H1 (cell line): ENCODE data around the gene CSDE1. TPM values are rescaled to one million over a fixed set of nuclear protein-coding genes. Genes with fewer than 3 reads are reported as not detected.

Source experiments
- CTCF ChIA-PET: fragments of 300-600 bp; sonication (Branson Sonifier 250); formaldehyde crosslinking; loops from one replicate; lab custom pipeline; 2021; ENCODE audit not compliant: partially characterized antibody; lab: Charles Lee
- POLR2A ChIA-PET: fragments of 300-600 bp; sonication (Branson Sonifier 250); formaldehyde crosslinking; loops from one replicate; lab custom pipeline; 2021; ENCODE audit warnings: inconsistent platforms; ENCODE audit not compliant: partially characterized antibody; lab: Charles Lee
- DNase-seq, 2 experiments: peaks; one replicate each; pipeline versions ENCODE4 v3.0.0 to v3.0.0-alpha.2; 2010 to 2022; ENCODE audit warnings: low spot score in 2 of 2, low read depth in 1 of 2, mixed read lengths in 1 of 2
- FAIRE-seq: peaks from 2 replicates; lab custom pipeline; 2011; peaks lifted over from hg19 to GRCh38; lab: Jason Lieb, UNC
- H2AFZ ChIP-seq: 2 replicates; pipeline ENCODE4 v1.8.1; 2012; ENCODE audit warnings: low read length, inconsistent platforms
- H2AK5ac ChIP-seq: 2 replicates; pipeline ENCODE4 v1.6.1; 2013; ENCODE audit warnings: low read depth, low read length
- H2BK120ac ChIP-seq: replicated peaks from 2 replicates; pipeline ENCODE3; 2013; ENCODE audit warnings: low read depth, low read length, inconsistent platforms
- H2BK12ac ChIP-seq: 2 replicates; pipeline ENCODE4 v1.6.1; 2013; ENCODE audit warnings: low read depth, low read length
- H2BK15ac ChIP-seq: 2 replicates; pipeline ENCODE4 v1.6.1; 2013; ENCODE audit warnings: low read length
- H2BK20ac ChIP-seq: 2 replicates; pipeline ENCODE4 v1.6.1; 2013; ENCODE audit warnings: low read length
- H2BK5ac ChIP-seq: 2 replicates; pipeline ENCODE4 v1.6.1; 2013; ENCODE audit warnings: low read depth, low read length
- H3K14ac ChIP-seq: 2 replicates; pipeline ENCODE4 v1.6.1; 2013; ENCODE audit warnings: inconsistent platforms; ENCODE audit not compliant: insufficient read length
- H3K18ac ChIP-seq: 2 replicates; pipeline ENCODE4 v1.6.1; 2013; ENCODE audit warnings: low read length; ENCODE audit errors: extremely low read depth
- H3K23ac ChIP-seq: 2 replicates; pipeline ENCODE4 v1.6.1; 2013; ENCODE audit warnings: inconsistent platforms; ENCODE audit not compliant: insufficient read length
- H3K23me2 ChIP-seq: 2 replicates; pipeline ENCODE4 v1.6.1; 2013; ENCODE audit warnings: low read depth, low read length
- H3K27ac ChIP-seq: 2 replicates; pipeline ENCODE4 v1.6.1; 2011; ENCODE audit warnings: low read depth, low read length, inconsistent platforms
- H3K27me3 ChIP-seq, 4 experiments: replicated peaks in 1 of 4; 1 replicate in 1 of 4; 2 replicates in 3 of 4; pipeline versions ENCODE4 v1.6.1 to v1.8.1; 2011 to 2013; ENCODE audit warnings: low read length in 3 of 4, mild to moderate bottlenecking in 3 of 4, inconsistent platforms in 2 of 4, mixed read lengths in 2 of 4, moderate library complexity in 1 of 4; ENCODE audit not compliant: control insufficient read depth in 3 of 4, insufficient read depth in 3 of 4; ENCODE audit errors: extremely low read depth in 1 of 4
- H3K36me3 ChIP-seq, 4 experiments: 2 replicates each; pipeline versions ENCODE4 v1.6.1 to v1.8.1; 2011 to 2013; ENCODE audit warnings: mild to moderate bottlenecking in 4 of 4, low read length in 3 of 4, moderate library complexity in 2 of 4, control low read depth in 1 of 4, inconsistent platforms in 1 of 4; ENCODE audit not compliant: insufficient read depth in 4 of 4, control insufficient read depth in 2 of 4
- H3K4ac ChIP-seq: replicated peaks from 2 replicates; pipeline ENCODE3; 2013; ENCODE audit warnings: low read length, low read depth, mixed read lengths, inconsistent platforms; ENCODE audit not compliant: insufficient read length
- H3K4me1 ChIP-seq, 4 experiments: replicated peaks in 1 of 4; 1 replicate in 1 of 4; 2 replicates in 3 of 4; pipeline versions ENCODE4 v1.6.1 to v1.8.1; 2011 to 2013; ENCODE audit warnings: low read length in 3 of 4, inconsistent platforms in 2 of 4, mixed read lengths in 1 of 4; ENCODE audit not compliant: insufficient read depth in 4 of 4, control insufficient read depth in 3 of 4
- H3K4me2 ChIP-seq, 2 experiments: 2 replicates each; pipeline versions ENCODE4 v1.6.1 to v1.8.1; 2011 to 2013; ENCODE audit warnings: low read depth in 2 of 2, low read length in 2 of 2, control low read depth in 1 of 2, inconsistent platforms in 1 of 2, mild to moderate bottlenecking in 1 of 2; ENCODE audit not compliant: insufficient read depth in 1 of 2
- H3K4me3 ChIP-seq, 4 experiments: fragments of 200-600, 300-600 bp in 1 of 4; sonication (generic), shearing (Covaris generic), sonication (Bioruptor Twin) in 1 of 4; 2 replicates each; pipeline versions ENCODE4 v1.5.1 to v1.8.1; 2011 to 2016; ENCODE audit warnings: low read length in 4 of 4, low read depth in 3 of 4, control low read depth in 2 of 4, inconsistent platforms in 2 of 4, mild to moderate bottlenecking in 2 of 4, mixed read lengths in 1 of 4, moderate library complexity in 1 of 4; ENCODE audit not compliant: insufficient read depth in 2 of 4; ENCODE audit errors: extremely low read depth in 1 of 4
- H3K56ac ChIP-seq: replicated peaks from 2 replicates; pipeline ENCODE3; 2013; ENCODE audit warnings: low read depth, mild to moderate bottlenecking, mixed read lengths, low read length, inconsistent platforms; ENCODE audit not compliant: insufficient read length
- H3K79me1 ChIP-seq: 2 replicates; pipeline ENCODE4 v1.6.1; 2013; ENCODE audit warnings: low read depth, low read length, control low read depth
- H3K79me2 ChIP-seq, 2 experiments: 2 replicates each; pipeline versions ENCODE4 v1.6.1 to v1.8.1; 2012 to 2013; ENCODE audit warnings: low read length in 2 of 2, mild to moderate bottlenecking in 2 of 2, inconsistent platforms in 1 of 2; ENCODE audit not compliant: insufficient read depth in 2 of 2, control insufficient read depth in 1 of 2
- H3K9ac ChIP-seq, 4 experiments: replicated peaks in 1 of 4; 1 replicate in 1 of 4; 2 replicates in 3 of 4; pipeline versions ENCODE4 v1.6.1 to v1.8.1; 2011 to 2013; ENCODE audit warnings: low read depth in 3 of 4, low read length in 3 of 4, control low read depth in 2 of 4, mild to moderate bottlenecking in 2 of 4, moderate library complexity in 2 of 4, inconsistent platforms in 1 of 4; ENCODE audit errors: extremely low read depth in 1 of 4
- H3K9me3 ChIP-seq, 2 experiments: 2 replicates each; pipeline versions ENCODE4 v1.6.1 to v1.8.1; 2012 to 2013; ENCODE audit warnings: mild to moderate bottlenecking in 2 of 2, moderate library complexity in 2 of 2, control low read depth in 1 of 2, inconsistent platforms in 1 of 2, low read depth in 1 of 2, low read length in 1 of 2, mixed read lengths in 1 of 2; ENCODE audit not compliant: insufficient read depth in 2 of 2
- H4K20me1 ChIP-seq, 2 experiments: replicated peaks in 1 of 2; 2 replicates each; pipeline versions ENCODE3 to v1.8.1; 2011 to 2013; ENCODE audit warnings: inconsistent platforms in 2 of 2, low read length in 2 of 2, mild to moderate bottlenecking in 1 of 2; ENCODE audit not compliant: insufficient read depth in 2 of 2, control insufficient read depth in 1 of 2
- H4K5ac ChIP-seq: 2 replicates; pipeline ENCODE4 v1.6.1; 2013; ENCODE audit warnings: low read length, low read depth, mixed read lengths, inconsistent platforms; ENCODE audit not compliant: insufficient read length
- H4K8ac ChIP-seq: 2 replicates; pipeline ENCODE4 v1.8.0; 2013; ENCODE audit warnings: mild to moderate bottlenecking, moderate library complexity, low read length, inconsistent platforms; ENCODE audit not compliant: insufficient read depth; ENCODE audit errors: extremely low read depth
- H4K91ac ChIP-seq: replicated peaks from 2 replicates; pipeline ENCODE3; 2013; ENCODE audit warnings: low read length, mixed read lengths, inconsistent platforms; ENCODE audit not compliant: insufficient read length
- ASH2L ChIP-seq: fragments of 200-600, 300-600 bp; sonication (generic); IDR thresholded peaks from one replicate; pipeline ENCODE4 v1.7.1; 2017; ENCODE audit warnings: low read length
- BCL11A ChIP-seq, 2 experiments: IDR thresholded peaks; one replicate each; pipeline ENCODE4 v1.6.1; 2011; ENCODE audit warnings: low read depth in 2 of 2, low read length in 2 of 2, mild to moderate bottlenecking in 2 of 2
- CTBP2 ChIP-seq: IDR thresholded peaks from 2 replicates; pipeline ENCODE4 v1.7.0; 2011; ENCODE audit warnings: borderline replicate concordance, mild to moderate bottlenecking, moderate library complexity, mixed read lengths, low read length; ENCODE audit not compliant: insufficient read depth, insufficient read length
- MAFK ChIP-seq: IDR thresholded peaks from 2 replicates; pipeline ENCODE4 v1.6.1; 2012; ENCODE audit warnings: low read depth, mild to moderate bottlenecking, improper control_type of control experiment, low read length
- RAD21 ChIP-seq, 2 experiments: IDR thresholded peaks in 1 of 2; conservative IDR thresholded peaks in 1 of 2; 2 replicates each; pipeline ENCODE4 v1.6.1; 2011; ENCODE audit warnings: low read depth in 2 of 2, low read length in 2 of 2, improper control_type of control experiment in 1 of 2, inconsistent platforms in 1 of 2, mild to moderate bottlenecking in 1 of 2, moderate library complexity in 1 of 2
- RBBP5 ChIP-seq: IDR thresholded peaks from 2 replicates; pipeline ENCODE4 v1.7.1; 2012; ENCODE audit warnings: low read depth, mild to moderate bottlenecking, inconsistent platforms, low read length, moderate library complexity, borderline replicate concordance
- RFX5 ChIP-seq: IDR thresholded peaks from 2 replicates; pipeline ENCODE4 v1.6.1; 2011; ENCODE audit warnings: low read depth, low read length, improper control_type of control experiment, borderline replicate concordance
- RNF2 ChIP-seq: fragments of 200-900, 300-1000 bp; sonication (generic); IDR thresholded peaks from 2 replicates; pipeline ENCODE4 v1.7.1; 2016; ENCODE audit warnings: borderline replicate concordance, low read depth, mild to moderate bottlenecking, antibody characterized with exemption, low read length; ENCODE audit not compliant: poor library complexity, severe bottlenecking; ENCODE audit errors: missing control alignments
- SIX5 ChIP-seq: IDR thresholded peaks from 2 replicates; pipeline ENCODE4 v1.6.1; 2011; ENCODE audit warnings: mild to moderate bottlenecking, low read depth, low read length
- SUZ12 ChIP-seq: fragments of 200-600 bp; sonication (generic); IDR thresholded peaks from 2 replicates; pipeline ENCODE4 v1.6.1; 2012; ENCODE audit warnings: mild to moderate bottlenecking, inconsistent platforms, low read length, moderate library complexity, mixed read lengths
- TAF7 ChIP-seq: optimal IDR thresholded peaks from 2 replicates; pipeline ENCODE3; 2011; ENCODE audit warnings: low read depth, mild to moderate bottlenecking, inconsistent platforms, low read length, moderate library complexity, borderline replicate concordance
- TBP ChIP-seq: IDR thresholded peaks from 2 replicates; pipeline ENCODE4 v1.6.1; 2011; ENCODE audit warnings: low read depth, low read length, improper control_type of control experiment
- TEAD4 ChIP-seq: IDR thresholded peaks from 2 replicates; pipeline ENCODE4 v1.6.1; 2012; ENCODE audit warnings: low read depth, low read length, inconsistent platforms, mixed read lengths
- WGBS, 2 experiments: shearing (Covaris generic) in 1 of 2; methylation state at CpG; one replicate each; pipeline versions ENCODE4 v1.1.6 to v1.1.7; 2013 to 2015; ENCODE audit warnings: low lambda C conversion rate in 2 of 2, mixed read lengths in 2 of 2, inconsistent platforms in 1 of 2, low coverage in 1 of 2, missing lambda C conversion rate in 1 of 2; ENCODE audit not compliant: insufficient replicate concordance in 2 of 2, insufficient coverage in 1 of 2, insufficient read length in 1 of 2; ENCODE audit errors: extremely low coverage in 1 of 2, missing lambda C conversion rate in 1 of 2; 5-methylcytosine and 5-hydroxymethylcytosine counted together
- polyA plus RNA-seq, 7 experiments: library from polyadenylated mRNA; depleted of rRNA in 3 of 7; stranded (reverse) in 5 of 7; unstranded in 2 of 7; fragments of >200 nt in 5 of 7; fragments of 200-250 nt in 2 of 7; gene quantifications; 1 replicate in 5 of 7; 2 replicates in 1 of 7; 4 replicates in 1 of 7; pipeline versions ENCODE4 v1.2.1 to v1.2.3, GENCODE V29; 2011 to 2013; ENCODE audit warnings: missing spikeins in 2 of 7, mixed read lengths in 2 of 7
- total RNA-seq: library from RNA; stranded (reverse); fragmentation: NEBNext Ultra II Directional; extraction: Animal tissue kit (Norgen Biotek cat#: 25700); gene quantifications from 2 replicates; pipeline ENCODE4 v1.2.1, GENCODE V29; 2021

CSDE1 gene
- total and polyA plus RNA-seq, 2 of the 8 experiments (the other 6 are each of a cell fraction or from before 2014, with no cell fraction given): 149 to 635 TPM

- ChIA-PET POLR2A (interaction anchor here (0.7 kb wide), 1 partner anchor 20 kb away, joined by 4 read pairs; no protein-coding TSS in a partner anchor), CTCF (no interaction called here)
- WGBS, 2 experiments: 93% methylated on average over 2 of the region's 2 CpGs; no CpG with 5 or more reads in 1 of the 2 experiments
- H3K14ac ChIP-seq: no peak overlapping the region
- no peak overlapping the region for H3K4me3 ChIP-seq
- H3K27ac ChIP-seq: no peak overlapping the region
- no peaks in the 10 kb centered on the region for H4K20me1 ChIP-seq
- H2BK120ac ChIP-seq: no peak overlapping the region
- no peak overlapping the region for H4K5ac ChIP-seq
- TF ChIP-seq SIX5: no peak
- TF ChIP-seq ASH2L: no peak
- no peak for TF ChIP-seq RNF2
- TF ChIP-seq MAFK: no peak
- TF ChIP-seq RBBP5: no peak
- TF ChIP-seq SUZ12: no peak
- no peak for TF ChIP-seq BCL11A (IDR thresholded peaks at IDR 0.05; ENCODE audit: low read depth in 2 of 2, low read length in 2 of 2)
- TF ChIP-seq TBP: no peak
- TF ChIP-seq TEAD4: no peak
- no peak for TF ChIP-seq TAF7
- TF ChIP-seq RFX5: no peak
- TF ChIP-seq CTBP2: no peak
- TF ChIP-seq RAD21 (IDR thresholded peaks at IDR 0.05 in 1 of 2, conservative IDR thresholded peaks at IDR 0.05 in 1 of 2; ENCODE audit: low read depth in 2 of 2, low read length in 2 of 2): no peak
- H2BK12ac ChIP-seq: no peak overlapping the region
- H3K4me1 ChIP-seq: no peaks in the 10 kb centered on the region
- no peaks in the 10 kb centered on the region for H3K36me3 ChIP-seq
- H3K4me2 ChIP-seq: no peak overlapping the region
- H4K91ac ChIP-seq: no peak overlapping the region
- H2AK5ac ChIP-seq: no peak overlapping the region
- no peak for DNase-seq
- no peak overlapping the region for H2BK5ac ChIP-seq
- no peak for FAIRE-seq
- H3K9ac ChIP-seq: no peak overlapping the region
- no peak overlapping the region for H2BK20ac ChIP-seq
- no peak overlapping the region for H2AFZ ChIP-seq
- H2BK15ac ChIP-seq: no peak overlapping the region
- H3K27me3 ChIP-seq: no peaks in the 10 kb centered on the region
- no peak overlapping the region for H3K23ac ChIP-seq
- H3K79me1 ChIP-seq: no peaks in the 10 kb centered on the region
- no peaks in the 10 kb centered on the region for H3K79me2 ChIP-seq
- no peaks in the 10 kb centered on the region for H3K9me3 ChIP-seq
- H3K56ac ChIP-seq: no peak overlapping the region
- no peak overlapping the region for H3K4ac ChIP-seq
- no peaks in the 10 kb centered on the region for H3K23me2 ChIP-seq
- no peak overlapping the region for H4K8ac ChIP-seq
- H3K18ac ChIP-seq: no peak overlapping the region
Measured at GRCh38 chr1:114691061-114691460, 66.7 kb downstream of the CSDE1 start.
